Naive thymus-derived CD8-positive, alpha-beta T cell (primary cell): ENCODE measurements around the gene FAM120AOS. TPM values are rescaled to one million over a fixed set of nuclear protein-coding genes. Genes with fewer than 3 reads are reported as not detected.

ENCODE experiments used
- ATAC-seq, 2 donors: fragments of 150-1000 bp; cut with Tn5 transposase in 1 of 2; sonication (Bioruptor Pico), chemical (Tn5 transposase) in 1 of 2; 1 replicate in 1 of 2; 2 replicates in 1 of 2; pipeline ENCODE4 v1.10.0; 2021; ENCODE audit warnings: mild to moderate bottlenecking in 2 of 2, moderate library complexity in 2 of 2
- POLR2A ChIA-PET: fragments of 350-600 bp; sonication (Branson Sonifier 250); formaldehyde crosslinking; loops from one replicate; lab custom pipeline; 2021; ENCODE audit warnings: antibody characterized with exemption; lab: Charles Lee
- DNase-seq, 10 donors: peaks; one replicate each; pipeline versions ENCODE4 v3.0.0 to v3.0.0-alpha.2; 2020 to 2022
- H3K27ac Mint-ChIP-seq, 10 donors: one replicate each; pipeline ENCODE4 v1.8.0; 2020 to 2022; ENCODE audit warnings: mild to moderate bottlenecking in 10 of 10, mixed read lengths in 10 of 10, moderate library complexity in 4 of 10, inconsistent platforms in 1 of 10
- H3K27me3 Mint-ChIP-seq, 5 donors: one replicate each; pipeline ENCODE4 v1.8.0; 2021 to 2022; ENCODE audit warnings: mixed read lengths in 5 of 5
- H3K36me3 Mint-ChIP-seq, 3 donors: one replicate each; pipeline ENCODE4 v1.8.0; 2020 to 2022; ENCODE audit warnings: mixed read lengths in 3 of 3, mild to moderate bottlenecking in 2 of 3, inconsistent platforms in 1 of 3
- H3K4me1 Mint-ChIP-seq, 4 donors: one replicate each; pipeline ENCODE4 v1.8.0; 2021 to 2022; ENCODE audit warnings: mixed read lengths in 4 of 4
- H3K4me3 Mint-ChIP-seq, 10 donors: one replicate each; pipeline ENCODE4 v1.8.0; 2020 to 2022; ENCODE audit warnings: mild to moderate bottlenecking in 10 of 10, mixed read lengths in 10 of 10, moderate library complexity in 6 of 10, inconsistent platforms in 1 of 10
- H3K9me3 Mint-ChIP-seq, 9 donors: one replicate each; pipeline ENCODE4 v1.8.0; 2020 to 2022; ENCODE audit warnings: mixed read lengths in 9 of 9, mild to moderate bottlenecking in 3 of 9, inconsistent platforms in 1 of 9, moderate library complexity in 1 of 9
- polyA plus RNA-seq, 3 donors: library from polyadenylated mRNA; unstranded; fragments of 300-500 nt; fragmentation: Illumina TruSeq; gene quantifications; one replicate each; pipeline ENCODE4 v1.2.3, GENCODE V29; 2021
- total RNA-seq, 8 experiments: library from RNA in 2 of 8; stranded (reverse) in 2 of 8; gene quantifications; one replicate each; pipeline ENCODE4 v1.2.3 and lab custom pipeline; 2021 to 2026

FAM120AOS gene
- total RNA-seq (10 to 100 TPM; 49.7 to 54.6 TPM), polyA plus RNA-seq (10 to 100 TPM; 49.3 to 59.7 (median 55.7) TPM), total RNA-seq (lab: John Stamatoyannopoulos, UW) (49.9 to 99.5 (median 71.1) reads per million in 6 experiments)

DNA sequence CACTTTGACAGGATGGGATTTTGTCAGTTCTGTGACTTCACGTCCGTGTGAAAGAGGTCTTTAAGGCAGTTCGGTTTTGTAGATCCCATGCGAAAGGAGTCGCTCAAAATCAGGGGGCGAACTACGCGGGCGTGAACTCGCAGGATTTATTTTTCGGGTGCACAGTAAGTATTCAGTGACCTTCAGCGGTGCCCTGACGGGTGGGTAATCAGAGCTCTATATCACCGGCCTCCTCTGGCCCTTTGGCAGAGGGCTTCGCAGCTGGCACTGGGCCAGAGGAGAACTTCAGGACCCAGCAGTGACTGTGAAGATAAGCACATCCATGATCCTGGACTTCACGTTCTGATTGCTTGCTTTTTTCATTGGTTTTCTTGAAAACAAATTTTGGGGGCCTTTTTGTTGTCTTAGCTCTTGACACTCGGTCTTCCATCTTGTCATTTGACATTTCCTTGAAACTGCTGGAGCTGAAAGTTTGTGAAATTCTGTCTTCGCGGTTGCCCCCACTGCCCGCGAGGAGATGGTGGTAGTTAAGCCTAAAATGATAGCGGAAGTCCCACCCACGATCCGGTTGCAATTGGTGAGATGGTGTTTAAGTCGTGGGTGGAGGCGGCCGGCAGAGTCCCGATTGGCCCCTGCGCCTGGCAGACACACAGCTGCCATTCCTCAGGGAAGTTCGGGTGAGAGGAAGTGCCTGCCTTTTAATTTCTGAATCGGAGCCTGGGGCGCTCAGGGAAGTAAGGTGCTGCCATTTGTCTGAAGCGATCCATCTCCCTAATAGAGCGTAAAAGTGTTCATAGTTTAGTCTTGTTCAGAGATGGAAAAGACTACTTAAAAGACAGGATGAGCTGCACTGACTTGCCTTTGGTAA, at the start of gene FAM120AOS:
TSS of gene FAM120AOS (minus strand) at position 535 of the 868 bp plus-strand sequence. CDS start 872 bp downstream, outside the sequence.
- H3K27ac Mint-ChIP-seq, result peak within 1 kb of the TSS; percentile 83 to 99 (median 94)
- peaks cover 0 to 19% (median 0%) of the 10 kb centered on the region in 3 donors for H3K36me3 Mint-ChIP-seq
- H3K27me3 Mint-ChIP-seq, result no peaks in the 10 kb centered on the region
- H3K9me3 Mint-ChIP-seq, result no peaks in the 10 kb centered on the region
- POLR2A ChIA-PET, result interaction anchor here (0.6 to 2.1 kb wide), 5 partner anchors 24 to 713 kb away, joined by 3 to 10 read pairs (median 4); no protein-coding TSS in a partner anchor
- H3K4me3 Mint-ChIP-seq, result peak within 1 kb of the TSS; percentile 87 to 100 (median 96)
- peak; percentile 74 to 76 for ATAC-seq
- peak; percentile 70 to 88 (median 80) for DNase-seq
- peaks cover 33 to 64% (median 56%) of the 10 kb centered on the region in 4 donors for H3K4me1 Mint-ChIP-seq

DNA sequence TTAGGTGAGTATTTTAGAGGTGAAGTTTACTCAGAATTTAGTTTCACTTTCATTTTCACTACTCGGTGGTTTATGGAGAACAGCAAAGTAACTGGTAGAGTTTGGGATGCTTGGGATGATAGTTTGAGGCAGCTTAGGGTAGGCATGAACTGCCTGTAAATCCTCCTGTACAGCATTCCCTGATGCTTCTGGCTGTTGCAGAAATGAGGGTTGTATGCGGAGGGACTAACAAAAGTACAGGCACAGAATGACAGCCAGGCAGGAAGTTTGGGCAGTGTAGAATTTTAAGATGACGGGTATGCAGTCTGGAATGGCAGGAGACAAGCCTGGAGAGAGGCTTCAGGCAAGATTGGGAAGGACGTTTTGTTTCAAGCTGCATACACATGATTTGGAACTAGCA, 48.0 kb upstream of the FAM120AOS start:
- Mint-ChIP-seq H3K9me3 (no peaks in the 10 kb centered on the region), H3K36me3 (peaks cover 4 to 90% (median 21%) of the 10 kb centered on the region in 3 donors), H3K27ac (peak overlapping the region; percentile 79 to 93 (median 88)), H3K4me1 (peaks cover 34 to 61% (median 50%) of the 10 kb centered on the region in 4 donors), H3K4me3 (peak overlapping the region; percentile 79 to 94 (median 86)), H3K27me3 (no peaks in the 10 kb centered on the region)
- POLR2A ChIA-PET, result no interaction called here
- DNase-seq (peak in 3 of 10 donors; percentile 16 to 23 (median 21)), ATAC-seq (peak; percentile 35 to 39)

DNA sequence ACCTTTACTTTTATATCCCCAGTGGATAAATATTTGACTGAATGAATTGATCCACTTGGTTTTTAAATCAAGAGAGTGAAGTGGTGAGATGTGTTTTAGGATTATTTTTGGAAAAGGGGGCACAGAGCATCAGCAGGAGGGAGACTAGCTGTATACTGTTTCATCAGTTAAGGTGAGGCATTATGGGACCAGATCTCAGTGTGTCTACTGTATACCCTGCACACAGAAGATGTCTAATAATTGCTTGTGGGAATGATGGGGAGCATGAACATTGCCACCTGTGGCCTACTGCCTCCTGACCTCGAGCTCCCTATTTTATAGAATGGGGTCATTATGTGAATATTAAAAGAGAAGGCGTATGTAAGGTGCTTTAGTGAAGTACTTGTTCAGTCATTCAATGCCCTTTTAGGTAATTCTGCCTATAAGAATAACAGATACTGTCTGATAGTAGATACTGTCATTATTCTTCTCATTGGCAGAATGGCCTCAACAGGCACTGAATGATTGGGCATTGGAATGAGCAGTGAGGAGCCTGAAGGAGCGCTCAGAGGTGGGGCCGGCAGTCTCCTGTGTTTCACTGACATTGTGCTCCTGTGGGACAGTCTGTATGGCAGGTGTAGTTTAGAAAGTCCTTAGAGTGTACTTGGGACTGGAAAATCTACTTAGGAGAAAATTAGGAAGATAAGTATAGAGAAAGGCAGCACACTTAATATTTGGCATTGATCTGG, 47.4 kb upstream of the FAM120AOS start:
- H3K27me3 Mint-ChIP-seq, result no peaks in the 10 kb centered on the region
- peaks cover 36 to 58% (median 52%) of the 10 kb centered on the region in 4 donors for H3K4me1 Mint-ChIP-seq
- H3K27ac Mint-ChIP-seq, result peak overlapping the region; percentile 79 to 93 (median 88)
- H3K4me3 Mint-ChIP-seq, result peak overlapping the region; percentile 79 to 94 (median 86)
- POLR2A ChIA-PET, result no interaction called here
- no peak for ATAC-seq
- no peaks in the 10 kb centered on the region for H3K9me3 Mint-ChIP-seq
- H3K36me3 Mint-ChIP-seq, result peaks cover 4 to 91% (median 24%) of the 10 kb centered on the region in 3 donors
- DNase-seq, result no peak

DNA sequence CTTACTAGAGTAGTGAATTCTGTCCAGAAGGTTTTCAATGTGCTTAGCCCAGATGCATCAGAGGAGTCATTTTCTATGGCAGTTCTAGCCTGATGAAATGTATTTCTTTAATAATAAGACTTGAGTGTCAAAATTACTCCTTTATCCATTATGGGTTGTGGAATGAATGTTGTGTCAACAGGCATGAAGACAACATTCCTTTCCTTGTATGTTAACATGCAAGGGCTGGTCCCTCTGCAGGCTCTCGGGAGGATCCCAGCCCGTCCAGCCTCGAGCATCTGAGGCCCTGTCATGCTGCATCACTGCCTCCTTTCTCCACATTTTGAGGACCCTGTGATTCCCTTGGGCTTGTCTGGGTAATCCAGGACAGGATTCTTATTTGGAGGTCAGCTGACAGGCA, 42.9 kb upstream of the FAM120AOS start:
- ATAC-seq (no peak), DNase-seq (no peak)
- POLR2A ChIA-PET, result no interaction called here
- Mint-ChIP-seq H3K36me3 (peaks cover 4 to 80% (median 29%) of the 10 kb centered on the region in 3 donors), H3K9me3 (no peaks in the 10 kb centered on the region), H3K4me1 (peaks cover 34 to 53% (median 46%) of the 10 kb centered on the region in 4 donors), H3K4me3 (no peak overlapping the region), H3K27ac (peak overlapping the region in 5 of 10 donors; percentile 7 to 65 (median 51)), H3K27me3 (no peaks in the 10 kb centered on the region)

DNA sequence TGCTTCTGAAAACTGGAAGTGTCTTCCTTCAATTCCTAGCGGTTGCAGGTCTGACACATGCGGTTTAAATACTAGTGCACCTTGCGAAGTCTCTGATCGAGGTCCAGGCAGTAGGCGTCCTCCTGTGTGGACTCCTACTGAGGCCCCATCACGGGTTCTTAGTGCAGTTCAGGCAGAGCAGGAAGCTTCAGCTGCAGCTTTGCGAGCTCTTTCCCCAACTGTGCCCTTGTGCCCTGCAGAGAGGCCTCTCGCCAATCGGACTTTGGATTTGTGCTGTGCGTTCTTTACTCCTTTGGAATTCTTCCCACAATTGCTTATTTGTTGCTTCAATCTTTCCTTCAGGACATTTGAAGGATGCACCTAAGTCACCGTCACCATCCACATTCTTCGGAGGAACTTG, 40.6 kb upstream of the FAM120AOS start:
- no peaks in the 10 kb centered on the region for H3K27me3 Mint-ChIP-seq
- DNase-seq (no peak), ATAC-seq (no peak)
- H3K27ac Mint-ChIP-seq, result peak overlapping the region in 1 of 10 donors; percentile 18
- no peak overlapping the region for H3K4me3 Mint-ChIP-seq
- POLR2A ChIA-PET, result no interaction called here
- H3K36me3 Mint-ChIP-seq, result peaks cover 4 to 76% (median 24%) of the 10 kb centered on the region in 3 donors
- no peaks in the 10 kb centered on the region for H3K9me3 Mint-ChIP-seq
- H3K4me1 Mint-ChIP-seq, result peaks cover 22 to 51% (median 40%) of the 10 kb centered on the region in 4 donors

DNA sequence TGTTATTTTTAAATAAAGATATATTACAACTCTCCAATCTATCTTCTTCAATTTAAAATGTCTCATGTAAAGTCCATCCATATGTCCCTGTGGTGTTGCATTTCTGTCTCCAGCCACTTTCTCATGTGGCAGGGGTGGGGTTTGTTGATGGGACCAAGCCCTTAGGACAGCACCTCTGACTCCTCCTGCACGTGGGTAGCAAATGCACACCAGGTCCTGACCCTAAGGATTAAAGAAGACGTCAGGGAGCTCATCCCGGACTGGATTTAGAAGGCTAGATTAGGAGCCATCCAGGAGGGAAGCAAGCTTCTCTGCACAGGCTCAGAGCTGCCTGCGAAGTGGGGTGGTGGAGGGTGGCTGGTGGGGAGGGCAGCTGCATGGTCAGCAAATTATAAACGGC, 38.9 kb upstream of the FAM120AOS start:
- Mint-ChIP-seq H3K27ac (peak overlapping the region in 3 of 10 donors; percentile 14 to 53 (median 41)), H3K4me3 (no peak overlapping the region), H3K36me3 (peaks cover 5 to 76% (median 22%) of the 10 kb centered on the region in 3 donors), H3K9me3 (no peaks in the 10 kb centered on the region), H3K27me3 (no peaks in the 10 kb centered on the region), H3K4me1 (peaks cover 28 to 60% (median 51%) of the 10 kb centered on the region in 4 donors)
- ATAC-seq (no peak), DNase-seq (no peak)
- POLR2A ChIA-PET, result no interaction called here

DNA sequence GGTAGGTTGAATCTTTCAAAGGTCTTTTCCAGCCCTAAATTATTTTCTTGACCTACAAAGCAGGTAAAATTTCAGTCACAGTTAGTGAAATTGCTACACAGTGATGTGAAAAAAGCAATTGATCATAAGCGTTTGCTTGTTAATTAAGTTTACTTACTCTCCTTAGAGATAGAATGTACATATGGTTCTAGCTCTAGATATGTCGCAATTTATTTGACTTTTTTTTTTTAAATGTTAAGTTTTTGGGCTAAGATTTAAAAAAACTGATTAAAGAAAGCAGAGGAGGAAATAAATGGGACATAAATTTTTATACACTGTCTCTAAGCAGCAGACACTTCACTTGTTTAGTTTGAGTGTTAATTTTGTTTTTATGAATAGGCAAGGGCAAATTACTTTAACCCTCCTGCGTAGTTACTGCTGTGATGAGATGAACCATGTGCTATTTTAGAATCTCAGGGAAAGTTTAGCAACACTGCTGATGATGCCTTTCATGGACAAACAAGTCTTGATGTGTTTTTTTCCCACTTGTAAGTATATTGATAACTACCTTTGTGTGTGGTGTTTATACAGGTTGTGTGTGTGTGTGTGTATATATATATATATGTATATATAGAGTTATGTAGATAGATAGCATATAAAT, 38.3 kb upstream of the FAM120AOS start:
- POLR2A ChIA-PET, result interaction anchor here (0.7 kb wide), 1 partner anchor 680 kb away, joined by 3 read pairs; no protein-coding TSS in a partner anchor
- DNase-seq, result no peak
- Mint-ChIP-seq H3K36me3 (peaks cover 5 to 74% (median 22%) of the 10 kb centered on the region in 3 donors), H3K27me3 (no peaks in the 10 kb centered on the region), H3K9me3 (no peaks in the 10 kb centered on the region), H3K4me3 (no peak overlapping the region), H3K4me1 (peaks cover 27 to 63% (median 55%) of the 10 kb centered on the region in 4 donors), H3K27ac (peak overlapping the region in 1 of 10 donors; percentile 29)
- no peak for ATAC-seq

DNA sequence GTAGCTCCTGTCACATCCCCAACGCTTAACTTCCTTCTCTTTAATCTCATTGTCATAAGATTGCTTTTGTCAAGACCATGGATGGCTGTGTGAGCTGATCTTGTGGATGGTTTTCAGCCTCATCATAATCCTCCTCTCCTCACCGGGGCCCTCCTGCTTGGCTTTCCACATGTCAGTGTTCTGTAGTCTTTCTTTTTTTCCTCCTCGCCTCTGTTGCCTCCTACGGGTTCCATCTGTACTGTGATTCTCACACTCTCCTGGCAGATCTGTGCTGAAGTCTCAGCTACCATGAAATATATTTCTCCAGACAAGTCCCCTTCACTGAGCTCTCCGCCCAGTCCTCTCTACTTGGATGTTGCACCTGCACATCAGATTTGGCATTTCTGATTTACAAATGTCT, 34.9 kb upstream of the FAM120AOS start:
- DNase-seq, result no peak
- Mint-ChIP-seq H3K36me3 (peaks cover 5 to 74% (median 24%) of the 10 kb centered on the region in 3 donors), H3K27me3 (no peaks in the 10 kb centered on the region), H3K9me3 (no peaks in the 10 kb centered on the region), H3K4me1 (peaks cover 17 to 57% (median 46%) of the 10 kb centered on the region in 4 donors), H3K4me3 (no peak overlapping the region), H3K27ac (peak overlapping the region in 5 of 10 donors; percentile 6 to 82 (median 27))
- ATAC-seq, result no peak
- POLR2A ChIA-PET, result no interaction called here

DNA sequence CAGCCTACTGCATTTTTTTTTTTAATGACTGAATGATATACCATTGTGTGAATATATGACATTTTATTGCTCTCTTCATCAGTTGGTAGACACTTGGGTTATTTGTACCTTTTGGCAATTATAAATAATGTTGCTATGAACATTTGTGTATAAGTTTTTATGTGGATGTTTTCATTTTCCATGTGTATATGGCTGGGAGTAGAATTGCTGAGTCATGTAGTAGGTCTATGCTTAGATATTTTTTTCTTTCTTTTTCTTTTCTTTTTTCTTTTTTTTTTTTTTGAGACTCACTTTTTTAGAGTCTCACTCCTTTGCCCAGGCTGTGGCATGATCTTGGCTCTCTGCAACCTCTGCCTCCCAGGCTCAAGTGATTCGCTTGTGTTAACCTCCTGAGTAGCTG, 32.9 kb upstream of the FAM120AOS start:
- POLR2A ChIA-PET, result interaction anchor here (0.7 kb wide), 1 partner anchor 604 kb away, joined by 3 read pairs; no protein-coding TSS in a partner anchor
- Mint-ChIP-seq H3K9me3 (no peaks in the 10 kb centered on the region), H3K27ac (peak overlapping the region in 1 of 10 donors; percentile 55), H3K27me3 (no peaks in the 10 kb centered on the region), H3K4me3 (no peak overlapping the region), H3K36me3 (peaks cover 5 to 81% (median 24%) of the 10 kb centered on the region in 3 donors), H3K4me1 (peaks cover 22 to 55% (median 46%) of the 10 kb centered on the region in 4 donors)
- ATAC-seq (no peak), DNase-seq (no peak)

DNA sequence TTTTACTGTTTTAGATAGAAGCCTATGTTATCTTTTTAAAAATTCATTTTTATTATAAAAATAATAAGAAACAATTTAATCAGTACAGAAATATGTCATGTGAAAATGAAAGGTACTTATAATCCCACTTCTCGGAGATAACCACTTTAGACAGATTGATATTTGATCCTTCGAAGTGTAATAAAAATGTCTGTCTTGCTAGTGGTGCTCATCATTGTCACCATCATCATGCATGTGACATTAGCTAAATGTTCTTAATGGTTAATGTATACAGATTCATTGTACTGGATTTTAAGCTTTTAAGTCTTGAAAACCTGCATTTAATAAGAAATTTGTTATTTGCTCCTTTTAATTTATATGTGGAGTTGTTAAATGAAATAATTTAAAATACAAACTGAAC, 30.1 kb upstream of the FAM120AOS start:
- POLR2A ChIA-PET, result no interaction called here

DNA sequence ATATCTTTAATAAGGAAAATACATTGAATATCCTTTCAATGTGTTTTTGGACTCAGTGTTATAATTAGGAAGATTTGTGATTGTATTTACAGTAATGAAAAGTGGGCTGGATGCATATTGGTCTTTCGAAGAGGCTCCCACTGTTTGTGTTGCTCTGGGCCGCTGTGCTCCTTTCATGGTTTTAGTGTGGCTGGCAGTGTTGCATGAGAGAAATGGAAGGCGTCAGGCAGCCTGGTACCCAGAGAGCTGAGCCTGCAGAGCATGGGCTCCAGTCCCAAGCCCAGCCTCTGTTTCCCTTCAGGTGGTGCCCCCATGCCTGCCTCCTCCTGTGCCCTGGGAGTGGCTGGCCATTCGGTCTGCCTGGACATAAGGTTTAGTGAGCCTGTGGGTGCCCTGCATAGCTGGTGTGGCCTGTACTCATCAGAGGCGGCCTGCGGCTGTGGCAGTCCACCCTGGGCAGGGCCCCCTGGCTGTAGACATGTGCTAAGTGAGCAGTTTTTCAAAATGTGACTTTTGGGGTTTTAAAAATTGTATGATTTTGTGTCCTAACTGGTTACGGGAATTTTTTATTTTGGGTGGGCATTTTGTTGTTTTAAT, 27.4 kb upstream of the FAM120AOS start:
- H3K4me3 Mint-ChIP-seq, result no peak overlapping the region
- ATAC-seq (no peak), DNase-seq (no peak)
- H3K4me1 Mint-ChIP-seq, result peaks cover 15 to 32% (median 24%) of the 10 kb centered on the region in 4 donors
- H3K27me3 Mint-ChIP-seq, result no peaks in the 10 kb centered on the region
- H3K9me3 Mint-ChIP-seq, result no peaks in the 10 kb centered on the region
- POLR2A ChIA-PET, result no interaction called here
- H3K27ac Mint-ChIP-seq, result no peak overlapping the region
- peaks cover 0 to 81% (median 21%) of the 10 kb centered on the region in 3 donors for H3K36me3 Mint-ChIP-seq

More for the DNA sequence above, 30.1 kb upstream of the FAM120AOS start:
- DNase-seq (no peak), ATAC-seq (no peak)
- no peak overlapping the region for H3K4me3 Mint-ChIP-seq
- no peaks in the 10 kb centered on the region for H3K27me3 Mint-ChIP-seq
- H3K4me1 Mint-ChIP-seq, result peaks cover 21 to 43% (median 34%) of the 10 kb centered on the region in 4 donors
- H3K27ac Mint-ChIP-seq, result peak overlapping the region in 1 of 10 donors; percentile 24
- H3K36me3 Mint-ChIP-seq, result peaks cover 5 to 81% (median 22%) of the 10 kb centered on the region in 3 donors
- H3K9me3 Mint-ChIP-seq, result no peaks in the 10 kb centered on the region
